ENCODE data around the gene PLA2G4B. TPM values are rescaled to one million over a fixed set of nuclear protein-coding genes. Genes with fewer than 3 reads are reported as not detected.

PLA2G4B gene
- total RNA-seq, 1 donor from 2014 or later: 1.6 TPM

- Histone ChIP-seq H3K4me3 (ENCODE audit: low read length in 3 of 3) (no peak overlapping the region), H3K27ac (ENCODE audit: low read depth, low read length) (no peak overlapping the region), H3K4me1 (ENCODE audit: control insufficient read depth in 3 of 3, insufficient read depth in 3 of 3, low read length in 3 of 3) (no peaks in the 10 kb centered on the region), H3K27me3 (ENCODE audit: control insufficient read depth in 3 of 3, insufficient read depth in 3 of 3, low read length in 3 of 3) (peaks cover 14 to 51% (median 45%) of the 10 kb centered on the region in 3 donors), H3K9me3 (ENCODE audit: control insufficient read depth in 3 of 3, low read length in 3 of 3) (no peaks in the 10 kb centered on the region), H3K36me3 (ENCODE audit: control insufficient read depth in 3 of 3, insufficient read depth in 3 of 3, low read length in 3 of 3) (no peaks in the 10 kb centered on the region), H3K9ac (ENCODE audit: low read depth in 1 of 3, low read length in 3 of 3) (no peak overlapping the region)
Observed at GRCh38 chr15:41855261-41855961, 16.8 kb downstream of the PLA2G4B start.

- Histone ChIP-seq H3K9me3 (ENCODE audit: control insufficient read depth in 3 of 3, low read length in 3 of 3) (no peaks in the 10 kb centered on the region), H3K4me1 (ENCODE audit: control insufficient read depth in 3 of 3, insufficient read depth in 3 of 3, low read length in 3 of 3) (no peaks in the 10 kb centered on the region), H3K9ac (ENCODE audit: low read depth in 1 of 3, low read length in 3 of 3) (no peak overlapping the region), H3K27me3 (ENCODE audit: control insufficient read depth in 3 of 3, insufficient read depth in 3 of 3, low read length in 3 of 3) (peaks cover 14 to 51% (median 42%) of the 10 kb centered on the region in 3 donors), H3K36me3 (ENCODE audit: control insufficient read depth in 3 of 3, insufficient read depth in 3 of 3, low read length in 3 of 3) (no peaks in the 10 kb centered on the region), H3K27ac (ENCODE audit: low read depth, low read length) (no peak overlapping the region), H3K4me3 (ENCODE audit: low read length in 3 of 3) (no peak overlapping the region)
Observed at GRCh38 chr15:41856262-41856661, 17.6 kb downstream of the PLA2G4B start.

GRCh38 chr15:41856716-41857115 is 18.1 kb downstream of the PLA2G4B start:
- Histone ChIP-seq H3K4me1 (ENCODE audit: control insufficient read depth in 3 of 3, insufficient read depth in 3 of 3, low read length in 3 of 3) (no peaks in the 10 kb centered on the region), H3K4me3 (ENCODE audit: low read length in 3 of 3) (no peak overlapping the region), H3K27ac (ENCODE audit: low read depth, low read length) (no peak overlapping the region), H3K36me3 (ENCODE audit: control insufficient read depth in 3 of 3, insufficient read depth in 3 of 3, low read length in 3 of 3) (no peaks in the 10 kb centered on the region), H3K9me3 (ENCODE audit: control insufficient read depth in 3 of 3, low read length in 3 of 3) (no peaks in the 10 kb centered on the region), H3K9ac (ENCODE audit: low read depth in 1 of 3, low read length in 3 of 3) (no peak overlapping the region), H3K27me3 (ENCODE audit: control insufficient read depth in 3 of 3, insufficient read depth in 3 of 3, low read length in 3 of 3) (peaks cover 12 to 48% (median 42%) of the 10 kb centered on the region in 3 donors)

GRCh38 chr15:41857316-41857715 is 18.7 kb downstream of the PLA2G4B start:
- no peak overlapping the region for H3K4me3 ChIP-seq (ENCODE audit: low read length in 3 of 3)
- H3K27me3 ChIP-seq (ENCODE audit: control insufficient read depth in 3 of 3, insufficient read depth in 3 of 3, low read length in 3 of 3): peaks cover 6 to 42% (median 40%) of the 10 kb centered on the region in 3 donors
- H3K4me1 ChIP-seq (ENCODE audit: control insufficient read depth in 3 of 3, insufficient read depth in 3 of 3, low read length in 3 of 3): no peaks in the 10 kb centered on the region
- H3K9me3 ChIP-seq (ENCODE audit: control insufficient read depth in 3 of 3, low read length in 3 of 3): no peaks in the 10 kb centered on the region
- H3K9ac ChIP-seq (ENCODE audit: low read depth in 1 of 3, low read length in 3 of 3): no peak overlapping the region
- no peaks in the 10 kb centered on the region for H3K36me3 ChIP-seq (ENCODE audit: control insufficient read depth in 3 of 3, insufficient read depth in 3 of 3, low read length in 3 of 3)
- no peak overlapping the region for H3K27ac ChIP-seq (ENCODE audit: low read depth, low read length)

GRCh38 chr15:41858756-41859155 is 20.1 kb downstream of the PLA2G4B start:
- Histone ChIP-seq H3K36me3 (ENCODE audit: control insufficient read depth in 3 of 3, insufficient read depth in 3 of 3, low read length in 3 of 3) (no peaks in the 10 kb centered on the region), H3K27me3 (ENCODE audit: control insufficient read depth in 3 of 3, insufficient read depth in 3 of 3, low read length in 3 of 3) (peaks cover 2 to 30% (median 27%) of the 10 kb centered on the region in 3 donors), H3K9ac (ENCODE audit: low read depth in 1 of 3, low read length in 3 of 3) (no peak overlapping the region), H3K9me3 (ENCODE audit: control insufficient read depth in 3 of 3, low read length in 3 of 3) (no peaks in the 10 kb centered on the region), H3K4me3 (ENCODE audit: low read length in 3 of 3) (no peak overlapping the region), H3K4me1 (ENCODE audit: control insufficient read depth in 3 of 3, insufficient read depth in 3 of 3, low read length in 3 of 3) (no peaks in the 10 kb centered on the region), H3K27ac (ENCODE audit: low read depth, low read length) (no peak overlapping the region)

- H3K9ac ChIP-seq (ENCODE audit: low read depth in 1 of 3, low read length in 3 of 3): no peak overlapping the region
- H3K27me3 ChIP-seq (ENCODE audit: control insufficient read depth in 3 of 3, insufficient read depth in 3 of 3, low read length in 3 of 3): peaks cover 0 to 23% (median 17%) of the 10 kb centered on the region in 3 donors
- no peak overlapping the region for H3K27ac ChIP-seq (ENCODE audit: low read depth, low read length)
- H3K4me1 ChIP-seq (ENCODE audit: control insufficient read depth in 3 of 3, insufficient read depth in 3 of 3, low read length in 3 of 3): no peaks in the 10 kb centered on the region
- H3K9me3 ChIP-seq (ENCODE audit: control insufficient read depth in 3 of 3, low read length in 3 of 3): no peaks in the 10 kb centered on the region
- no peak overlapping the region for H3K4me3 ChIP-seq (ENCODE audit: low read length in 3 of 3)
- no peaks in the 10 kb centered on the region for H3K36me3 ChIP-seq (ENCODE audit: control insufficient read depth in 3 of 3, insufficient read depth in 3 of 3, low read length in 3 of 3)
Observed at GRCh38 chr15:41860049-41860828, 21.6 kb downstream of the PLA2G4B start.

DNA sequence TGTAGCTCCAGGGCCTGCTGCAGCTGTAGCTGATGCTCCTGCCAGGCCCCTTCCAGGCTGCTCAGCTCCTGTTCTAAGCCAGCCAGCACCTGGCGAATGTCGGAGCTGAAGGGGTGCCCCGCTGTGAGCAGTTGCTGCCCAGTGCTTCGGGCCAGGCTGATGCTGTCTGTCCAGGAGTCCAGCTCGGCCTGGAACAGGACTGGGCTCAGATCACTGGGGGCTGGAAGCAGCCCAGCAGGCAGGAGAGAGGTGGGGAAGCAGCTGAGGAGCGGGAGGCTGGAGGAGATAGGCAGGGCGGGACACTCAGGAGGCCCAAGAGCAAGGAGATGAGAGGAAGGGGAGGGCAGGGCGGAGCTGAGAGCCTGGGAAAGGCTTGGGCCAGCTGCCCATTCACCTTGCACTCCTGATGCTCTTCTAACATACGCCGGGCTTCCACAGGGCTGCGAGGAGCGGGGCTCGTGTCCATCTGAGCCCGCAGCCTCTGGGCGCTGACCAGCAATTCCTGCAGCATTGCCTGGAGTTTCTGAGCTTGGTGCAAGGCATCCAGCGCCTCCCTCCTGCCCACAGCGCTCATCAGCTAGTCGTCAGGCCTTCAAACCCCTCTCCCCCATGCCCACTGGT is 23.2 kb downstream of the PLA2G4B start:
- no peaks in the 10 kb centered on the region for H3K9me3 ChIP-seq (ENCODE audit: control insufficient read depth in 3 of 3, low read length in 3 of 3)
- no peak overlapping the region for H3K4me3 ChIP-seq (ENCODE audit: low read length in 3 of 3)
- no peaks in the 10 kb centered on the region for H3K4me1 ChIP-seq (ENCODE audit: control insufficient read depth in 3 of 3, insufficient read depth in 3 of 3, low read length in 3 of 3)
- peaks cover 0 to 10% (median 7%) of the 10 kb centered on the region in 3 donors for H3K27me3 ChIP-seq (ENCODE audit: control insufficient read depth in 3 of 3, insufficient read depth in 3 of 3, low read length in 3 of 3)
- no peaks in the 10 kb centered on the region for H3K36me3 ChIP-seq (ENCODE audit: control insufficient read depth in 3 of 3, insufficient read depth in 3 of 3, low read length in 3 of 3)
- no peak overlapping the region for H3K27ac ChIP-seq (ENCODE audit: low read depth, low read length)
- H3K9ac ChIP-seq (ENCODE audit: low read depth in 1 of 3, low read length in 3 of 3): no peak overlapping the region

- Histone ChIP-seq H3K4me3 (ENCODE audit: low read length in 3 of 3) (no peak overlapping the region), H3K27ac (ENCODE audit: low read depth, low read length) (no peak overlapping the region), H3K36me3 (ENCODE audit: control insufficient read depth in 3 of 3, insufficient read depth in 3 of 3, low read length in 3 of 3) (no peaks in the 10 kb centered on the region), H3K9ac (ENCODE audit: low read depth in 1 of 3, low read length in 3 of 3) (no peak overlapping the region), H3K4me1 (ENCODE audit: control insufficient read depth in 3 of 3, insufficient read depth in 3 of 3, low read length in 3 of 3) (no peaks in the 10 kb centered on the region), H3K27me3 (ENCODE audit: control insufficient read depth in 3 of 3, insufficient read depth in 3 of 3, low read length in 3 of 3) (peaks cover 0 to 6% (median 5%) of the 10 kb centered on the region in 3 donors), H3K9me3 (ENCODE audit: control insufficient read depth in 3 of 3, low read length in 3 of 3) (no peaks in the 10 kb centered on the region)
Observed at GRCh38 chr15:41862515-41863116, 24.0 kb downstream of the PLA2G4B start.

DNA sequence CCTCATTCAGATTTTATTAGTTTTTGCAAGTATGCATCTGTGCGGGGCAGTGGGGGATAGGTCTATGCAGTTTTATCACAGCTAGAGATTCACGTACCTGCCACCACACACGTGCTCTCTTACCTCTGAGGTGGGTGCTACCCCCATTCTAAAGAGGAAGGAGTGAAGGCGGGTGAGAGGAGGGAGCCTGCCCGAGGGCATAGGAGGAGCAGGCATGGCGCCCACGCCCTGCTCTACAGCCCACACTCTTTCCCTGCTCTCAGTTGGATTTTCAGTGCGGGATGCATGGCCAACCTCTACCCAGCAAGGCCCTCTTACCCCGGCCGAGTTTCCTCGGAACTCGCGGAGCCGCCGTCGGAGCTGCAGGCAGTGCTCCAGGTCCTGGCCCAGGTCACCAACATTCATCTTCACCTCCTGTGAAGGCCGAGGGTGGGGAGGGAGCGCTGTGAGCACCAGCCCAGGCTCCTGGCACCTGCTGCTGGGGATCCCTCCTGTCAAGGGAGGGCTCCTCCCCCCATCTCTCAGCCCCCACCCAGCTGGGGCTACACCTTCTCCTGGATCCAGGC is 26.9 kb downstream of the PLA2G4B start:
- no peak overlapping the region for H3K9ac ChIP-seq (ENCODE audit: low read depth in 1 of 3, low read length in 3 of 3)
- H3K36me3 ChIP-seq (ENCODE audit: control insufficient read depth in 3 of 3, insufficient read depth in 3 of 3, low read length in 3 of 3): no peaks in the 10 kb centered on the region
- H3K9me3 ChIP-seq (ENCODE audit: control insufficient read depth in 3 of 3, low read length in 3 of 3): no peaks in the 10 kb centered on the region
- H3K4me1 ChIP-seq (ENCODE audit: control insufficient read depth in 3 of 3, insufficient read depth in 3 of 3, low read length in 3 of 3): no peaks in the 10 kb centered on the region
- H3K27ac ChIP-seq (ENCODE audit: low read depth, low read length): no peak overlapping the region
- peaks cover 0 to 4% (median 0%) of the 10 kb centered on the region in 3 donors for H3K27me3 ChIP-seq (ENCODE audit: control insufficient read depth in 3 of 3, insufficient read depth in 3 of 3, low read length in 3 of 3)
- no peak overlapping the region for H3K4me3 ChIP-seq (ENCODE audit: low read length in 3 of 3)
